GM23338 (cell line): ENCODE measurements around the gene TMPRSS9.

Experiments
- CTCF ChIP-seq, 2 experiments: fragments of 200-600 bp in 1 of 2; sonication (generic) in 1 of 2; conservative IDR thresholded peaks; 2 replicates each; pipeline versions ENCODE4 v1.5.1 to v1.6.1; 2016 to 2017; ENCODE audit warnings: antibody characterized with exemption in 2 of 2, low read depth in 2 of 2, mild to moderate bottlenecking in 2 of 2, moderate library complexity in 1 of 2
- POLR2AphosphoS5 ChIP-seq: IDR thresholded peaks from 2 replicates; pipeline ENCODE4 v1.6.1; 2016; ENCODE audit warnings: antibody characterized with exemption, low read depth
- REST ChIP-seq: IDR thresholded peaks from one replicate; pipeline ENCODE4 v1.6.1; 2018; ENCODE audit warnings: antibody characterized with exemption; ENCODE audit not compliant: unreplicated experiment

GRCh38 chr19:2327773-2328400, 32.2 kb upstream of the TMPRSS9 start:
- TF ChIP-seq CTCF (conservative IDR thresholded peaks at IDR 0.05; ENCODE audit: low read depth in 2 of 2) (no peak), REST (no peak), POLR2AphosphoS5 (no peak)
